WTC11 (cell line): ENCODE data around the gene SNX22. TPM values are rescaled to one million over a fixed set of nuclear protein-coding genes. Genes with fewer than 3 reads are reported as not detected.

Experiments
- ATAC-seq: fragments of 200-7000 bp; cut with Tn5 transposase; 2 replicates; pipeline ENCODE4 v1.10.0; 2021; ENCODE audit warnings: mild to moderate bottlenecking, moderate library complexity
- CTCF ChIA-PET: fragments of 300-600 bp; sonication (Branson Sonifier 250); formaldehyde crosslinking; loops from one replicate; lab custom pipeline; 2021; ENCODE audit warnings: antibody characterized with exemption; lab: Charles Lee
- POLR2A ChIA-PET: fragments of 350-600 bp; sonication (Branson Sonifier 250); formaldehyde crosslinking; loops from one replicate; lab custom pipeline; 2021; ENCODE audit warnings: antibody characterized with exemption; lab: Charles Lee
- DNase-seq: peaks from one replicate; pipeline ENCODE4 v3.0.0; 2021; ENCODE audit warnings: low spot score
- H3K27ac Mint-ChIP-seq: 2 replicates; pipeline ENCODE4 v1.8.0; 2021; ENCODE audit warnings: mixed read lengths
- H3K27me3 Mint-ChIP-seq: 2 replicates; pipeline ENCODE4 v1.8.0; 2021; ENCODE audit warnings: low read depth, mild to moderate bottlenecking, moderate library complexity, mixed read lengths
- H3K36me3 Mint-ChIP-seq: 2 replicates; pipeline ENCODE4 v1.8.0; 2021; ENCODE audit warnings: mixed read lengths
- H3K4me1 Mint-ChIP-seq: 2 replicates; pipeline ENCODE4 v1.8.0; 2022; ENCODE audit warnings: mixed read lengths
- H3K4me3 Mint-ChIP-seq: 2 replicates; pipeline ENCODE4 v1.8.0; 2021; ENCODE audit warnings: mild to moderate bottlenecking, moderate library complexity, mixed read lengths
- H3K9me3 Mint-ChIP-seq: 2 replicates; pipeline ENCODE4 v1.8.0; 2021; ENCODE audit warnings: mixed read lengths
- ELF4 ChIP-seq: sonication (generic); formaldehyde crosslinking; IDR thresholded peaks from 2 replicates; pipeline ENCODE4 v1.8.1; 2022; ENCODE audit warnings: low read depth, mild to moderate bottlenecking, moderate library complexity, missing genetic modification reagents
- ESRRA ChIP-seq: sonication (generic); formaldehyde crosslinking; IDR thresholded peaks from 2 replicates; pipeline ENCODE4 v1.8.1; 2022; ENCODE audit warnings: mild to moderate bottlenecking, missing genetic modification reagents, borderline replicate concordance
- FOXK1 ChIP-seq: sonication (generic); formaldehyde crosslinking; IDR thresholded peaks from 2 replicates; pipeline ENCODE4 v1.8.0; 2022; ENCODE audit warnings: mild to moderate bottlenecking, moderate library complexity, missing genetic modification reagents
- IRF2 ChIP-seq: sonication (generic); formaldehyde crosslinking; IDR thresholded peaks from 2 replicates; pipeline ENCODE4 v1.8.0; 2022; ENCODE audit warnings: low read depth, missing genetic modification reagents, borderline replicate concordance
- JAZF1 ChIP-seq: fragments of 250-450 bp; sonication (Bioruptor Pico); IDR thresholded peaks from 2 replicates; pipeline ENCODE4 v1.9.0; 2021; ENCODE audit warnings: moderate library complexity, mild to moderate bottlenecking, inconsistent platforms
- KAT7 ChIP-seq: sonication (generic); formaldehyde crosslinking; IDR thresholded peaks from 2 replicates; pipeline ENCODE4 v1.8.1; 2023; ENCODE audit warnings: missing genetic modification reagents, mild to moderate bottlenecking, borderline replicate concordance
- ZNF416 ChIP-seq: fragments of 250-450 bp; sonication (Bioruptor Pico); IDR thresholded peaks from 2 replicates; pipeline ENCODE4 v1.9.0; 2021; ENCODE audit warnings: mild to moderate bottlenecking, inconsistent platforms
- ZNF671 ChIP-seq: fragments of 250-450 bp; sonication (Bioruptor Pico); IDR thresholded peaks from 2 replicates; pipeline ENCODE4 v1.8.0; 2021; ENCODE audit warnings: mild to moderate bottlenecking
- total RNA-seq: library from RNA; stranded (reverse); gene quantifications from 3 replicates; pipeline ENCODE4 v1.2.3, GENCODE V29; 2021
- TF ChIP-seq, protein P1 (sequence below): sonication (generic); formaldehyde crosslinking; IDR thresholded peaks from 2 replicates; pipeline ENCODE4 v1.8.1; 2022; ENCODE audit warnings: mild to moderate bottlenecking, missing genetic modification reagents, moderate library complexity, borderline replicate concordance
- TF ChIP-seq, protein P2 (sequence below): sonication (generic); formaldehyde crosslinking; IDR thresholded peaks from 2 replicates; pipeline ENCODE4 v1.8.1; 2023; ENCODE audit warnings: mild to moderate bottlenecking, missing genetic modification reagents
- TF ChIP-seq, protein P3 (sequence below): fragments of 250-450 bp; sonication (Bioruptor Pico); IDR thresholded peaks from 2 replicates; pipeline ENCODE4 v1.9.0; 2021; ENCODE audit warnings: mild to moderate bottlenecking
- TF ChIP-seq, protein P4 (sequence below): sonication (generic); formaldehyde crosslinking; IDR thresholded peaks from 2 replicates; pipeline ENCODE4 v1.8.0; 2022; ENCODE audit warnings: missing genetic modification reagents
- TF ChIP-seq, protein P5 (sequence below): sonication (generic); formaldehyde crosslinking; IDR thresholded peaks from 2 replicates; pipeline ENCODE4 v1.8.1; 2022; ENCODE audit warnings: low read depth, mild to moderate bottlenecking, moderate library complexity, missing genetic modification reagents, borderline replicate concordance
- TF ChIP-seq, protein P6 (sequence below): sonication (generic); formaldehyde crosslinking; IDR thresholded peaks from 2 replicates; pipeline ENCODE4 v1.8.1; 2023; ENCODE audit warnings: mild to moderate bottlenecking, missing genetic modification reagents
- TF ChIP-seq, protein P7 (sequence below): sonication (generic); formaldehyde crosslinking; IDR thresholded peaks from 2 replicates; pipeline ENCODE4 v1.8.0; 2023; ENCODE audit warnings: missing genetic modification reagents
- TF ChIP-seq, protein P8 (sequence below): sonication (generic); formaldehyde crosslinking; IDR thresholded peaks from 2 replicates; pipeline ENCODE4 v1.8.1; 2023; ENCODE audit warnings: mild to moderate bottlenecking, missing genetic modification reagents, moderate library complexity
- TF ChIP-seq, protein P9 (sequence below): sonication (generic); formaldehyde crosslinking; IDR thresholded peaks from 2 replicates; pipeline ENCODE4 v1.8.1; 2023; ENCODE audit warnings: mild to moderate bottlenecking, moderate library complexity, missing genetic modification reagents
- TF ChIP-seq, protein P10 (sequence below): sonication (generic); formaldehyde crosslinking; IDR thresholded peaks from 2 replicates; pipeline ENCODE4 v1.8.1; 2023; ENCODE audit warnings: mild to moderate bottlenecking, missing genetic modification reagents, moderate library complexity

The SNX22 gene
- total RNA-seq, 1 experiment from 2014 or later: 5.9 TPM

DNA sequence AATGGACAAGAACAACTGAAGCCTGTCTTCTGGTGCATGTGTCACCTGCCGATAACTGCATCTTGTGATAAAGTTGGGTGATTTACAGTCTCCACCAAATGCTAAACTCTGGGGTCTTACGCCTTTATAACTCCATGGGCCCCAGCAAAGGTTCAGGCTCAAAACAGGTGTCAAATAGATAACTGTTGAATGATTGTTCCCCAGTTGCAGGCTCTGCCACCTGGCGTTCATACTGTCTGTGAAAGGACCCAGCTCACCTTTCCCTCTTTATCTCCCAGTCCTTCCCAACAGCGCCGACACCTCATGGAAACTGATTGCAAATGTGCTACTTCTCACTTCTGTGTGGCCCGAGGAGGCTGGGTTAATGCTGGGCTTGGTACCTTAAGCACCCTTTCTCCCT, 8.3 kb upstream of the SNX22 start:
- no peaks in the 10 kb centered on the region for H3K9me3 Mint-ChIP-seq

DNA sequence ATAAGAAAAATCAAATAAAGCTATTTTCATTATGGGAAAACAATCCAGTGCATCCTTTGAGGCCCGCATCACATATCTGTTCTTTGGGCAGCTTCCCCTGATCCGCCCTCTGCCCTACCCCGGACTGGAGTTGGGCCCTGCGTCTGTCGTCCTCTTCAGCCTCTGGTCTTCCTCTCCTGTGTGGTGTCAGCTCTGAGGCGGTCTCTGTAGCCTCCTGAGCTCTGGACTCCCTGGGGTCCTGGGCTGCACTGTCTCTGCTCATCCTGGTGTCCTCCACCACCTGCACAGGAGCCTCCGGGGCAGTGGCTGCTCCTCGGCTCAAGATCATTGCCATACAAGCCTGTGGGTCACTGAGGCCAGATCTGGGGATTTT, 7.4 kb upstream of the SNX22 start:
- POLR2A ChIA-PET: no interaction called here
- no peak for DNase-seq
- Mint-ChIP-seq H3K27me3 (no peaks in the 10 kb centered on the region), H3K4me3 (no peak overlapping the region), H3K36me3 (no peaks in the 10 kb centered on the region), H3K9me3 (no peaks in the 10 kb centered on the region), H3K27ac (no peak overlapping the region), H3K4me1 (no peaks in the 10 kb centered on the region)
- ATAC-seq: no peak
- CTCF ChIA-PET: interaction anchor here (0.9 to 4.9 kb wide), 3 partner anchors 9 to 226 kb away, joined by 3 to 39 read pairs (median 3); partner anchors contain the start of gene CIAO2A
- TF ChIP-seq, protein P1, sequence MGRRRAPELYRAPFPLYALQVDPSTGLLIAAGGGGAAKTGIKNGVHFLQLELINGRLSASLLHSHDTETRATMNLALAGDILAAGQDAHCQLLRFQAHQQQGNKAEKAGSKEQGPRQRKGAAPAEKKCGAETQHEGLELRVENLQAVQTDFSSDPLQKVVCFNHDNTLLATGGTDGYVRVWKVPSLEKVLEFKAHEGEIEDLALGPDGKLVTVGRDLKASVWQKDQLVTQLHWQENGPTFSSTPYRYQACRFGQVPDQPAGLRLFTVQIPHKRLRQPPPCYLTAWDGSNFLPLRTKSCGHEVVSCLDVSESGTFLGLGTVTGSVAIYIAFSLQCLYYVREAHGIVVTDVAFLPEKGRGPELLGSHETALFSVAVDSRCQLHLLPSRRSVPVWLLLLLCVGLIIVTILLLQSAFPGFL (CRISPR knock-in tag): no peak
- TF ChIP-seq, protein P2, sequence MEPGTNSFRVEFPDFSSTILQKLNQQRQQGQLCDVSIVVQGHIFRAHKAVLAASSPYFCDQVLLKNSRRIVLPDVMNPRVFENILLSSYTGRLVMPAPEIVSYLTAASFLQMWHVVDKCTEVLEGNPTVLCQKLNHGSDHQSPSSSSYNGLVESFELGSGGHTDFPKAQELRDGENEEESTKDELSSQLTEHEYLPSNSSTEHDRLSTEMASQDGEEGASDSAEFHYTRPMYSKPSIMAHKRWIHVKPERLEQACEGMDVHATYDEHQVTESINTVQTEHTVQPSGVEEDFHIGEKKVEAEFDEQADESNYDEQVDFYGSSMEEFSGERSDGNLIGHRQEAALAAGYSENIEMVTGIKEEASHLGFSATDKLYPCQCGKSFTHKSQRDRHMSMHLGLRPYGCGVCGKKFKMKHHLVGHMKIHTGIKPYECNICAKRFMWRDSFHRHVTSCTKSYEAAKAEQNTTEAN (CRISPR knock-in tag): no peak
- no peak for TF ChIP-seq FOXK1 (CRISPR knock-in tag)
- TF ChIP-seq, protein P3, sequence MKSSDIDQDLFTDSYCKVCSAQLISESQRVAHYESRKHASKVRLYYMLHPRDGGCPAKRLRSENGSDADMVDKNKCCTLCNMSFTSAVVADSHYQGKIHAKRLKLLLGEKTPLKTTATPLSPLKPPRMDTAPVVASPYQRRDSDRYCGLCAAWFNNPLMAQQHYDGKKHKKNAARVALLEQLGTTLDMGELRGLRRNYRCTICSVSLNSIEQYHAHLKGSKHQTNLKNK (CRISPR knock-in tag): no peak
- TF ChIP-seq IRF2: no peak
- TF ChIP-seq ELF4 (CRISPR knock-in tag): no peak
- TF ChIP-seq, protein P4, sequence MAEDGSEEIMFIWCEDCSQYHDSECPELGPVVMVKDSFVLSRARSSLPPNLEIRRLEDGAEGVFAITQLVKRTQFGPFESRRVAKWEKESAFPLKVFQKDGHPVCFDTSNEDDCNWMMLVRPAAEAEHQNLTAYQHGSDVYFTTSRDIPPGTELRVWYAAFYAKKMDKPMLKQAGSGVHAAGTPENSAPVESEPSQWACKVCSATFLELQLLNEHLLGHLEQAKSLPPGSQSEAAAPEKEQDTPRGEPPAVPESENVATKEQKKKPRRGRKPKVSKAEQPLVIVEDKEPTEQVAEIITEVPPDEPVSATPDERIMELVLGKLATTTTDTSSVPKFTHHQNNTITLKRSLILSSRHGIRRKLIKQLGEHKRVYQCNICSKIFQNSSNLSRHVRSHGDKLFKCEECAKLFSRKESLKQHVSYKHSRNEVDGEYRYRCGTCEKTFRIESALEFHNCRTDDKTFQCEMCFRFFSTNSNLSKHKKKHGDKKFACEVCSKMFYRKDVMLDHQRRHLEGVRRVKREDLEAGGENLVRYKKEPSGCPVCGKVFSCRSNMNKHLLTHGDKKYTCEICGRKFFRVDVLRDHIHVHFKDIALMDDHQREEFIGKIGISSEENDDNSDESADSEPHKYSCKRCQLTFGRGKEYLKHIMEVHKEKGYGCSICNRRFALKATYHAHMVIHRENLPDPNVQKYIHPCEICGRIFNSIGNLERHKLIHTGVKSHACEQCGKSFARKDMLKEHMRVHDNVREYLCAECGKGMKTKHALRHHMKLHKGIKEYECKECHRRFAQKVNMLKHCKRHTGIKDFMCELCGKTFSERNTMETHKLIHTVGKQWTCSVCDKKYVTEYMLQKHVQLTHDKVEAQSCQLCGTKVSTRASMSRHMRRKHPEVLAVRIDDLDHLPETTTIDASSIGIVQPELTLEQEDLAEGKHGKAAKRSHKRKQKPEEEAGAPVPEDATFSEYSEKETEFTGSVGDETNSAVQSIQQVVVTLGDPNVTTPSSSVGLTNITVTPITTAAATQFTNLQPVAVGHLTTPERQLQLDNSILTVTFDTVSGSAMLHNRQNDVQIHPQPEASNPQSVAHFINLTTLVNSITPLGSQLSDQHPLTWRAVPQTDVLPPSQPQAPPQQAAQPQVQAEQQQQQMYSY: no peak

More for the DNA sequence above, 8.3 kb upstream of the SNX22 start:
- ATAC-seq: peak; percentile 43
- Mint-ChIP-seq H3K4me1 (no peaks in the 10 kb centered on the region), H3K27me3 (no peaks in the 10 kb centered on the region), H3K4me3 (no peak overlapping the region), H3K27ac (no peak overlapping the region), H3K36me3 (peaks cover under 1% of the 10 kb centered on the region; the same call in 1 of the 2 replicates)
- TF ChIP-seq, protein P5, sequence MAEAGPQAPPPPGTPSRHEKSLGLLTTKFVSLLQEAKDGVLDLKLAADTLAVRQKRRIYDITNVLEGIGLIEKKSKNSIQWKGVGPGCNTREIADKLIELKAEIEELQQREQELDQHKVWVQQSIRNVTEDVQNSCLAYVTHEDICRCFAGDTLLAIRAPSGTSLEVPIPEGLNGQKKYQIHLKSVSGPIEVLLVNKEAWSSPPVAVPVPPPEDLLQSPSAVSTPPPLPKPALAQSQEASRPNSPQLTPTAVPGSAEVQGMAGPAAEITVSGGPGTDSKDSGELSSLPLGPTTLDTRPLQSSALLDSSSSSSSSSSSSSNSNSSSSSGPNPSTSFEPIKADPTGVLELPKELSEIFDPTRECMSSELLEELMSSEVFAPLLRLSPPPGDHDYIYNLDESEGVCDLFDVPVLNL (CRISPR knock-in tag): no peak
- TF ChIP-seq, protein P6, sequence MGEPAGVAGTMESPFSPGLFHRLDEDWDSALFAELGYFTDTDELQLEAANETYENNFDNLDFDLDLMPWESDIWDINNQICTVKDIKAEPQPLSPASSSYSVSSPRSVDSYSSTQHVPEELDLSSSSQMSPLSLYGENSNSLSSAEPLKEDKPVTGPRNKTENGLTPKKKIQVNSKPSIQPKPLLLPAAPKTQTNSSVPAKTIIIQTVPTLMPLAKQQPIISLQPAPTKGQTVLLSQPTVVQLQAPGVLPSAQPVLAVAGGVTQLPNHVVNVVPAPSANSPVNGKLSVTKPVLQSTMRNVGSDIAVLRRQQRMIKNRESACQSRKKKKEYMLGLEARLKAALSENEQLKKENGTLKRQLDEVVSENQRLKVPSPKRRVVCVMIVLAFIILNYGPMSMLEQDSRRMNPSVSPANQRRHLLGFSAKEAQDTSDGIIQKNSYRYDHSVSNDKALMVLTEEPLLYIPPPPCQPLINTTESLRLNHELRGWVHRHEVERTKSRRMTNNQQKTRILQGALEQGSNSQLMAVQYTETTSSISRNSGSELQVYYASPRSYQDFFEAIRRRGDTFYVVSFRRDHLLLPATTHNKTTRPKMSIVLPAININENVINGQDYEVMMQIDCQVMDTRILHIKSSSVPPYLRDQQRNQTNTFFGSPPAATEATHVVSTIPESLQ: no peak
- TF ChIP-seq KAT7 (CRISPR knock-in tag): no peak
- TF ChIP-seq, protein P3 (CRISPR knock-in tag): no peak
- TF ChIP-seq ZNF416 (CRISPR knock-in tag): no peak
- TF ChIP-seq, protein P7, sequence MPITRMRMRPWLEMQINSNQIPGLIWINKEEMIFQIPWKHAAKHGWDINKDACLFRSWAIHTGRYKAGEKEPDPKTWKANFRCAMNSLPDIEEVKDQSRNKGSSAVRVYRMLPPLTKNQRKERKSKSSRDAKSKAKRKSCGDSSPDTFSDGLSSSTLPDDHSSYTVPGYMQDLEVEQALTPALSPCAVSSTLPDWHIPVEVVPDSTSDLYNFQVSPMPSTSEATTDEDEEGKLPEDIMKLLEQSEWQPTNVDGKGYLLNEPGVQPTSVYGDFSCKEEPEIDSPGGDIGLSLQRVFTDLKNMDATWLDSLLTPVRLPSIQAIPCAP (CRISPR knock-in tag): no peak
- no peak for TF ChIP-seq ESRRA (CRISPR knock-in tag)
- TF ChIP-seq, protein P8, sequence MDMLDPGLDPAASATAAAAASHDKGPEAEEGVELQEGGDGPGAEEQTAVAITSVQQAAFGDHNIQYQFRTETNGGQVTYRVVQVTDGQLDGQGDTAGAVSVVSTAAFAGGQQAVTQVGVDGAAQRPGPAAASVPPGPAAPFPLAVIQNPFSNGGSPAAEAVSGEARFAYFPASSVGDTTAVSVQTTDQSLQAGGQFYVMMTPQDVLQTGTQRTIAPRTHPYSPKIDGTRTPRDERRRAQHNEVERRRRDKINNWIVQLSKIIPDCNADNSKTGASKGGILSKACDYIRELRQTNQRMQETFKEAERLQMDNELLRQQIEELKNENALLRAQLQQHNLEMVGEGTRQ (CRISPR knock-in tag): no peak
- no peak for TF ChIP-seq ZNF671 (CRISPR knock-in tag)
- TF ChIP-seq, protein P9, sequence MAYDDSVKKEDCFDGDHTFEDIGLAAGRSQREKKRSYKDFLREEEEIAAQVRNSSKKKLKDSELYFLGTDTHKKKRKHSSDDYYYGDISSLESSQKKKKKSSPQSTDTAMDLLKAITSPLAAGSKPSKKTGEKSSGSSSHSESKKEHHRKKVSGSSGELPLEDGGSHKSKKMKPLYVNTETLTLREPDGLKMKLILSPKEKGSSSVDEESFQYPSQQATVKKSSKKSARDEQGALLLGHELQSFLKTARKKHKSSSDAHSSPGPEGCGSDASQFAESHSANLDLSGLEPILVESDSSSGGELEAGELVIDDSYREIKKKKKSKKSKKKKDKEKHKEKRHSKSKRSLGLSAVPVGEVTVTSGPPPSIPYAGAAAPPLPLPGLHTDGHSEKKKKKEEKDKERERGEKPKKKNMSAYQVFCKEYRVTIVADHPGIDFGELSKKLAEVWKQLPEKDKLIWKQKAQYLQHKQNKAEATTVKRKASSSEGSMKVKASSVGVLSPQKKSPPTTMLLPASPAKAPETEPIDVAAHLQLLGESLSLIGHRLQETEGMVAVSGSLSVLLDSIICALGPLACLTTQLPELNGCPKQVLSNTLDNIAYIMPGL: no peak
- TF ChIP-seq JAZF1: no peak
- TF ChIP-seq, protein P10, sequence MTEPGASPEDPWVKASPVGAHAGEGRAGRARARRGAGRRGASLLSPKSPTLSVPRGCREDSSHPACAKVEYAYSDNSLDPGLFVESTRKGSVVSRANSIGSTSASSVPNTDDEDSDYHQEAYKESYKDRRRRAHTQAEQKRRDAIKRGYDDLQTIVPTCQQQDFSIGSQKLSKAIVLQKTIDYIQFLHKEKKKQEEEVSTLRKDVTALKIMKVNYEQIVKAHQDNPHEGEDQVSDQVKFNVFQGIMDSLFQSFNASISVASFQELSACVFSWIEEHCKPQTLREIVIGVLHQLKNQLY (CRISPR knock-in tag): no peak
- CTCF ChIA-PET: interaction anchor here (0.6 to 4.9 kb wide), 3 partner anchors 10 to 225 kb away, joined by 3 to 39 read pairs (median 3); no protein-coding TSS in a partner anchor
- POLR2A ChIA-PET: interaction anchor here (0.6 kb wide), 1 partner anchor 227 kb away, joined by 4 read pairs; no protein-coding TSS in a partner anchor
- DNase-seq: no peak
